GM12892 (cell line): ENCODE measurements around the gene ARPC1B.

ENCODE experiments used
- POLR2A ChIP-seq: IDR thresholded peaks from 2 replicates; pipeline ENCODE4 v1.6.1; 2011; ENCODE audit warnings: low read depth, low read length, control low read depth
- POLR2AphosphoS5 ChIP-seq: IDR thresholded peaks from 2 replicates; pipeline ENCODE4 v1.6.1; 2011; ENCODE audit warnings: low read depth, low read length, control low read depth
- TAF1 ChIP-seq: IDR thresholded peaks from 2 replicates; pipeline ENCODE4 v1.6.1; 2011; ENCODE audit warnings: low read depth, mild to moderate bottlenecking, control low read depth, low read length, borderline replicate concordance

DNA sequence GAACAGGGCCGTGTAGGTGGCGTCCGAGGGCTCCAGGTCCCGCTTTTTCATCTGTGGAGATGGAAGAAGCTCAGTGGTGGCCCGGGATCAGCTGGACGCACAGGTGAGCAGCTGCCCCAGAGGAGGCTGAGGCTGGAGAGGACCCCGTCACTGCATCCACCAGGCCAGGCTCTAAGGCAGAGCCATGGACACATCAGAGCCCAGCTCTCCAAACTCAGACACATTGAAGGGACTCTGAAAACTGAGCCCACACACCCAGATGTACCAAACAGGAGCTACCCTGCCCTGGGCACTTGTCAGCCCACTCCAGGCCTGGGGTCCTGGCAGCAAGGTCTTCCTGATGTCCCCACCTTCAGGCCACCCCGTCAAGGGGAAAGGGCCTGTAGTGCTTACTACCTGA is 55.2 kb downstream of the ARPC1B start:
- TF ChIP-seq POLR2A (no peak), POLR2AphosphoS5 (no peak), TAF1 (no peak)
